OCI-LY7 (cell line): Measurements from ENCODE around the gene CCDC116. TPM values are rescaled to one million over a fixed set of nuclear protein-coding genes. Genes with fewer than 3 reads are reported as not detected.

Experiments
- BruUV-seq: library from RNA; stranded (reverse); fragments of 400-500 nt; replicated peaks from 2 replicates; lab custom pipeline; 2021; lab: Mats Ljungman, UMichigan
- CTCF ChIA-PET: fragments of 300-600 bp; sonication (Branson Sonifier 250); formaldehyde crosslinking; loops from one replicate; lab custom pipeline; 2022; ENCODE audit warnings: antibody characterized with exemption; ENCODE audit not compliant: unreplicated experiment; lab: Charles Lee
- POLR2A ChIA-PET: fragments of 300-600 bp; sonication (Branson Sonifier 250); formaldehyde crosslinking; loops from one replicate; lab custom pipeline; 2022; ENCODE audit warnings: antibody characterized with exemption; lab: Charles Lee
- DNase-seq: peaks from one replicate; pipeline ENCODE4 v3.0.0-alpha.2; 2015; ENCODE audit warnings: low spot score
- H2AFZ ChIP-seq: fragments of 200-600 bp; sonication (generic), shearing (Covaris generic); 2 replicates; pipeline ENCODE4 v1.6.1; 2014; ENCODE audit warnings: mild to moderate bottlenecking, antibody characterized with exemption, low read length, moderate library complexity
- H3K27ac ChIP-seq: fragments of 200-600 bp; sonication (generic); 2 replicates; pipeline ENCODE4 v1.5.1; 2014; ENCODE audit warnings: mixed run types, low read depth, mild to moderate bottlenecking, moderate library complexity, low read length, inconsistent platforms; ENCODE audit not compliant: poor library complexity, severe bottlenecking
- H3K36me3 ChIP-seq: fragments of 200-600 bp; sonication (generic); 2 replicates; pipeline ENCODE4 v1.6.1; 2014; ENCODE audit warnings: mild to moderate bottlenecking, antibody characterized with exemption, low read length, moderate library complexity, mixed read lengths; ENCODE audit not compliant: insufficient read depth
- H3K4me1 ChIP-seq: fragments of 200-600 bp; sonication (generic); 2 replicates; pipeline ENCODE4 v1.5.1; 2014; ENCODE audit warnings: mild to moderate bottlenecking, low read length; ENCODE audit not compliant: insufficient read depth, poor library complexity, severe bottlenecking
- H3K4me2 ChIP-seq: fragments of 200-600 bp; sonication (generic); 2 replicates; pipeline ENCODE4 v1.6.1; 2014; ENCODE audit warnings: mild to moderate bottlenecking, low read length
- H3K4me3 ChIP-seq: fragments of 200-600 bp; sonication (generic); 2 replicates; pipeline ENCODE4 v1.5.1; 2014; ENCODE audit warnings: mild to moderate bottlenecking, low read depth, low read length; ENCODE audit not compliant: poor library complexity, severe bottlenecking
- H3K79me2 ChIP-seq: fragments of 200-600 bp; sonication (generic); 2 replicates; pipeline ENCODE4 v1.6.1; 2016; ENCODE audit warnings: low read depth, mild to moderate bottlenecking, low read length, moderate library complexity, mixed read lengths; ENCODE audit not compliant: insufficient read depth
- H3K9me2 ChIP-seq: fragments of 200-600 bp; sonication (generic); 2 replicates; pipeline ENCODE4 v1.6.1; 2016; ENCODE audit warnings: mild to moderate bottlenecking, low read length, mixed read lengths; ENCODE audit not compliant: insufficient read depth
- H3K9me3 ChIP-seq: fragments of 200-600 bp; sonication (generic); 2 replicates; pipeline ENCODE4 v1.6.1; 2014; ENCODE audit warnings: mild to moderate bottlenecking, mixed run types, low read length, mixed read lengths
- H4K20me1 ChIP-seq: fragments of 200-600 bp; sonication (generic); 2 replicates; pipeline ENCODE4 v1.6.1; 2014; ENCODE audit warnings: mild to moderate bottlenecking, antibody characterized with exemption, low read length, moderate library complexity, mixed read lengths; ENCODE audit not compliant: insufficient read depth
- EZH2phosphoT487 ChIP-seq: fragments of 200-600 bp; sonication (generic); IDR thresholded peaks from 2 replicates; pipeline ENCODE4 v1.6.1; 2018; ENCODE audit warnings: low read depth, borderline replicate concordance, mild to moderate bottlenecking, mixed run types, antibody characterized with exemption, low read length, moderate library complexity, mixed read lengths
- intact Hi-C: fragments of 100-400 bp; cut with micrococcal nuclease; formaldehyde crosslinking; loops from one replicate; pipeline ENCODE4 v1.10.0; 2022; ENCODE audit not compliant: unreplicated experiment
- total RNA-seq, 2 experiments: library from RNA; depleted of rRNA in 1 of 2; stranded (reverse); fragments of >200 nt in 1 of 2; shearing (Covaris generic) in 1 of 2; gene quantifications; 2 replicates each; pipeline ENCODE4 v1.2.3, GENCODE V29; 2014 to 2022
- TF ChIP-seq, protein P1 (sequence below): fragments of 200-600 bp; sonication (generic); conservative IDR thresholded peaks from 2 replicates; pipeline ENCODE4 v1.5.1; 2014; ENCODE audit warnings: mild to moderate bottlenecking, antibody characterized with exemption, low read length, moderate library complexity, mixed read lengths

Gene CCDC116
- total RNA-seq, 2 experiments from 2014 or later = 1.5 to 3.1 TPM

DNA sequence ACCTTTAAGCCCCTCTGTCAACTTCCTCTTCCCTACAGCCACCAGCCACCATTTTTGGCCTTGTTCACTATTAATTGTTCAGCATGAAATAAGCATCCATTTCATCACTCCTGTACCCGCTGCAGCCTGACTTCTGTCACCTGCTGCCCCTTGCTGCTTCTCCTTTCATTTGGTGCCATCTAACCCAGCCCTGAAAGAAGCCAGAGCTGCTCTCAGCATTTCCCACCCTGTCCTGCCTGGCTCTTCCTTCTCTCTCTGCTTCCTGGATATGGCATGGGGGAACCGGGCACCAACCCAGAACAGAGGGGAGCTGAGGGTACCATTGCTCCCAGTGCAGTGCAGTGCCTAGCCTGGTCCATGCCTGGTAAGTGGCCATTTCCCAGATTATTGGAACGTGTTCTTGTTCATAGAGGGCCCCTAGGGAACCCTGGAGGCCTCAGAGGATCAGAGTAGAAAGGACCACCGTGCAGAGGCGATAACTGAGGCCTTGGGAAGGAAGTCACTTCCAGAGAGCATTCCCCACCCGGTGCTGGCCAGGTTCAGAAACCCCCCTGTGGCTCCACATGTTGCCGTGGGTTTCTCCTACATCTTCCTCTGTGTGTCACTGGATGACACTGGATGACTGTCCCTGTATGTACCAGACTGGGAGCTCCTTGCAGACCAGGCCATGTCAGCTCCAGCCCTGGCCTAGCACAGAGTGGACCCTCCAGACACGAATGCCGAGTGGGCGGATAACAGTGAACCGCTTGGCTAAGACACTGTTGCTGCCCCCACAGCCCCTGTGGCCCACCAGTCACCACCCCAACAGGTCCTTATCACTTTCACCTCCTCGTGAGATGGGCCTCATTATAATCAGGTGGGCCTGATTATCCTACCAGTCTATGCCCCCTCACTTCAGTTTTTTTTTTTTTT, 7.4 kb upstream of the CCDC116 start:
- DNase-seq = no peak
- H3K9me3 ChIP-seq = no peaks in the 10 kb centered on the region
- BruUV-seq = no TSS peak
- peak overlapping the region; percentile 35 for H3K27ac ChIP-seq
- H3K4me2 ChIP-seq = no peak overlapping the region
- ChIA-PET CTCF (no interaction called here), POLR2A (no interaction called here)
- no peaks in the 10 kb centered on the region for H3K9me2 ChIP-seq
- H3K4me3 ChIP-seq = no peak overlapping the region
- peaks cover 76% of the 10 kb centered on the region for H3K36me3 ChIP-seq
- intact Hi-C loops = no loop called here
- no peak overlapping the region for H2AFZ ChIP-seq
- peaks cover 56% of the 10 kb centered on the region for H3K79me2 ChIP-seq
- H4K20me1 ChIP-seq = 0 out of 2 replicates have a peak, but pooled peaks cover 3% of the 10 kb centered on the region
- H3K4me1 ChIP-seq = peaks cover 46% of the 10 kb centered on the region
- no peak for TF ChIP-seq EZH2phosphoT487
- TF ChIP-seq, protein P1, sequence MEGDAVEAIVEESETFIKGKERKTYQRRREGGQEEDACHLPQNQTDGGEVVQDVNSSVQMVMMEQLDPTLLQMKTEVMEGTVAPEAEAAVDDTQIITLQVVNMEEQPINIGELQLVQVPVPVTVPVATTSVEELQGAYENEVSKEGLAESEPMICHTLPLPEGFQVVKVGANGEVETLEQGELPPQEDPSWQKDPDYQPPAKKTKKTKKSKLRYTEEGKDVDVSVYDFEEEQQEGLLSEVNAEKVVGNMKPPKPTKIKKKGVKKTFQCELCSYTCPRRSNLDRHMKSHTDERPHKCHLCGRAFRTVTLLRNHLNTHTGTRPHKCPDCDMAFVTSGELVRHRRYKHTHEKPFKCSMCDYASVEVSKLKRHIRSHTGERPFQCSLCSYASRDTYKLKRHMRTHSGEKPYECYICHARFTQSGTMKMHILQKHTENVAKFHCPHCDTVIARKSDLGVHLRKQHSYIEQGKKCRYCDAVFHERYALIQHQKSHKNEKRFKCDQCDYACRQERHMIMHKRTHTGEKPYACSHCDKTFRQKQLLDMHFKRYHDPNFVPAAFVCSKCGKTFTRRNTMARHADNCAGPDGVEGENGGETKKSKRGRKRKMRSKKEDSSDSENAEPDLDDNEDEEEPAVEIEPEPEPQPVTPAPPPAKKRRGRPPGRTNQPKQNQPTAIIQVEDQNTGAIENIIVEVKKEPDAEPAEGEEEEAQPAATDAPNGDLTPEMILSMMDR = no peak

DNA sequence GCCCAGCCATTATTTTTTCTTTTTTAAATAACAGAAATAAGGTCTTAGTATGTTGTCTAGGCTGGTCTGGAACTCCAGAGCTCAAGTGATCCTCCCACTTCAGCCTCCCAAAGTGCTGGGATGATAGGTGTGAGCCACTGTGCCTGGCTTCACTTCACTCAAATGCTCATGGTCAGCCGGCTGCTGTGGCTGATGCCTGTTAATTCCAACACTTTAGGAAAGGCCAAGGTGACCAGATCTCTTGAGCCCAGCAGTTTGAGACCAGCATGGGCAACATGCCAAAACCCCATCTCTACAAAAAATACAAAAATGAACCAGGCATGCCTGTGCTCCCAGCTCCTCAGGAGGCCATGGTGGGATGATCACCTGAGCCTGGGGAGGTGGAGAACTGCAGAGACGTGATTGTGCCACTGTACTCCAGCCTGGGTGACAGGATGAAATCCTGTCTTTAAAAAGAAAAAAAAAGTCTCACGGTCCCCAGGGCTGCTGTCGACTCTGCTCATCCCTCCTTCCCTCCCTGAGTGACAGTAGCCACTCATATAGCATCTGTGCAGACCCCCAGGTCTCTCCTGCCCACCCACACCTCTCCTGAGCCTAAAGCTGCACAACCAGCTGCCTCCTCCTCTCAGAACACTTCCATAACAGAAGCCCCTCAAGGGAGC, 6.4 kb upstream of the CCDC116 start:
- no peak for DNase-seq
- peaks cover 46% of the 10 kb centered on the region for H3K79me2 ChIP-seq
- no peak overlapping the region for H2AFZ ChIP-seq
- no peak overlapping the region for H3K4me3 ChIP-seq
- no peaks in the 10 kb centered on the region for H3K9me2 ChIP-seq
- peaks cover 66% of the 10 kb centered on the region for H3K36me3 ChIP-seq
- H3K4me1 ChIP-seq = peaks cover 57% of the 10 kb centered on the region
- no TSS peak for BruUV-seq
- no peaks in the 10 kb centered on the region for H3K9me3 ChIP-seq
- TF ChIP-seq, protein P1 = no peak
- TF ChIP-seq EZH2phosphoT487 = no peak
- CTCF ChIA-PET = no interaction called here
- peak overlapping the region; percentile 31; the same call in 1 of the 2 replicates for H3K4me2 ChIP-seq
- peak overlapping the region; percentile 28 for H3K27ac ChIP-seq
- POLR2A ChIA-PET = interaction anchor here (1.3 to 1.4 kb wide), 2 partner anchors 11 to 15 kb away, joined by 3 to 4 read pairs; no protein-coding TSS in a partner anchor
- H4K20me1 ChIP-seq = 0 out of 2 replicates have a peak, but pooled peaks cover 3% of the 10 kb centered on the region
- intact Hi-C loops = no loop called here
